Coronary artery (tissue), 2 donors: ENCODE results near the gene EFCAB6.

ENCODE experiments used
- DNase-seq: peaks from one replicate; pipeline ENCODE4 v3.0.0-alpha.2; 2017; ENCODE audit warnings: low spot score
- H3K27ac ChIP-seq, 2 donors: fragments of 200-600 bp; sonication (generic); one replicate each; pipeline ENCODE4 v1.5.1; 2016 to 2019
- H3K4me3 ChIP-seq: fragments of 200-600 bp; sonication (generic); 2 replicates; pipeline ENCODE4 v1.5.1; 2016; ENCODE audit warnings: mild to moderate bottlenecking, moderate library complexity
- CTCF ChIP-seq: fragments of 200-600 bp; sonication (generic); IDR thresholded peaks from one replicate; pipeline ENCODE4 v1.5.1; 2019; ENCODE audit warnings: antibody characterized with exemption

EFCAB6 gene

GRCh38 chr22:43852573-43853327 is 40.6 kb upstream of the EFCAB6 start:
- no peak for DNase-seq
- no peak for TF ChIP-seq CTCF
- H3K4me3 ChIP-seq = no peak overlapping the region
- peak overlapping the region in 1 of 2 donors; percentile 2 for H3K27ac ChIP-seq

- no peak overlapping the region for H3K4me3 ChIP-seq
- no peak overlapping the region for H3K27ac ChIP-seq
- DNase-seq = no peak
- no peak for TF ChIP-seq CTCF
These were observed 39.8 kb upstream of the EFCAB6 start for GRCh38 chr22:43851979-43852307.

GRCh38 chr22:43851058-43851978 is 39.2 kb upstream of the EFCAB6 start:
- no peak for DNase-seq
- Histone ChIP-seq H3K27ac (no peak overlapping the region), H3K4me3 (no peak overlapping the region)
- no peak for TF ChIP-seq CTCF

- H3K27ac ChIP-seq = no peak overlapping the region
- peak; percentile 65 for DNase-seq
- TF ChIP-seq CTCF = no peak
- no peak overlapping the region for H3K4me3 ChIP-seq
These were observed 38.4 kb upstream of the EFCAB6 start for GRCh38 chr22:43850529-43850928.

- no peak for TF ChIP-seq CTCF
- H3K27ac ChIP-seq = no peak overlapping the region
- H3K4me3 ChIP-seq = no peak overlapping the region
- DNase-seq = peak; percentile 66
These were observed 37.6 kb upstream of the EFCAB6 start for GRCh38 chr22:43849731-43850130.

GRCh38 chr22:43848366-43849171 is 36.5 kb upstream of the EFCAB6 start:
- no peak overlapping the region for H3K27ac ChIP-seq
- DNase-seq = peak; percentile 57
- H3K4me3 ChIP-seq = no peak overlapping the region
- no peak for TF ChIP-seq CTCF
